ENCODE data around the gene ZSWIM4. TPM values are rescaled to one million over a fixed set of nuclear protein-coding genes. Genes with fewer than 3 reads are reported as not detected.

The ZSWIM4 gene
- total and polyA plus RNA-seq, 4 experiments from 2014 or later = 0.33 to 6.6 (median 4.0) TPM

DNA sequence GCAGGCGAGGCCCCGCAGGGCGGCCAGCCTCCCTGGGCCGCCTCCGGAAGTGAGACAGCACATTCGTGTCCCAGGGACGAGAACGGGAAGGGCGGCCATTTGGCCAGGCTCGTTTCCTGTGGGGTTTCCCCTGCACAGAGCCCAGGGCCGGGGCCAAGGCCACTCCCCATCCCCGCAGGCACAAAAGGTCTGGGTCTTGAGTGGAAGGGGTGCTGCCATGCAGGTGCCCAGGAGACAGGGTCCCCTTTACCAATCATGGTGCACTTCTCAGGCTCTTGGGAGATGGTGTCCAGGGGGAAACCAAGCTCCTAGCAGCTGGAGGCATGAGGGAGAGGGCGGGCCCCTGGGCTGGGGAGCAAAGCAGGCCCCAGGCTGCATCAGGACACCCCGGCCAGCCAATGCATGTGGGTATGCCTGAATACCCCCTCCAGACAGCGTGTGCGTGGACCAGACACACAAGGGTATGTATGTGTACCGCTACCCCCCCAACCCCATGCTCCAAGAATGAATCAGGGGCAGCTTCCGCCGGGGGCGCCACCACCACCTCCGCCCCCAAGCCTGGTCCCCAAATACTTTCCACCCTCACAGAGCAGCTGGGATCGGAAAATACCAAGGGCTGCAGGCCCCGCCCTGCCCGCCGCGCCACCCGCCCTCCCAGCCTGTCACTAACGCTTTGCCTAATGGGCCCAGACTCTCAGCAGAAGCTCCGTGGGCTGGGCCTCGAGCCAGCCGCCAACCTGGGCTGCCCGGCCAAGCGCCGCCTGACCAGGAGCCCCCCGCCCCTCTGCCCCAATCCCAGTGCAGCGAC, 44.1 kb downstream of the ZSWIM4 start:
- peak overlapping the region; percentile 99 to 100 (median 99) for H3K27ac Mint-ChIP-seq
- intact Hi-C loops (cut with micrococcal nuclease) = loop anchor here (1.0 to 2.0 kb wide), 3 partner anchors 8 to 45 kb away; partner anchors contain the start of gene ZSWIM4
- ChIA-PET CTCF (ENCODE audit: partially characterized antibody) (interaction anchor here (1.0 to 5.7 kb wide), 6 partner anchors 20 to 65 kb away, joined by 3 to 37 read pairs (median 4); partner anchors contain the start of genes C19orf53 and ZSWIM4), POLR2A (ENCODE audit: partially characterized antibody) (interaction anchor here (0.6 to 9.7 kb wide), 14 partner anchors 9 to 297 kb away, joined by 3 to 204 read pairs (median 5); partner anchors contain the start of genes ASF1B, C19orf53, IL27RA and MRI1)
- H3K4me3 Mint-ChIP-seq = peak overlapping the region; percentile 84 to 97 (median 95)
- H3K36me3 Mint-ChIP-seq = peaks cover 3 to 38% of the 10 kb centered on the region in 2 donors
- H3K4me1 Mint-ChIP-seq = peaks cover 25 to 87% (median 46%) of the 10 kb centered on the region in 4 donors
- DNase-seq = peak; percentile 75 to 96 (median 79)
- Histone ChIP-seq H3K36me3 (ENCODE audit: insufficient read depth, low read length) (peaks cover 4% of the 10 kb centered on the region), H3K27me3 (ENCODE audit: insufficient read depth, low read length) (no peaks in the 10 kb centered on the region), H3K4me1 (ENCODE audit: insufficient read depth, low read length) (peaks cover 78% of the 10 kb centered on the region), H3K4me3 (ENCODE audit: low read length in 2 of 2) (peak overlapping the region; percentile 63 to 86), H3K27ac (ENCODE audit: low read depth, low read length) (peak overlapping the region; percentile 98), H3K9me3 (ENCODE audit: control insufficient read depth in 1 of 2, low read length in 2 of 2) (no peaks in the 10 kb centered on the region)
- peaks cover 0 to 3% (median 0%) of the 10 kb centered on the region in 8 donors for H3K9me3 Mint-ChIP-seq
- no peaks in the 10 kb centered on the region for H3K27me3 Mint-ChIP-seq

DNA sequence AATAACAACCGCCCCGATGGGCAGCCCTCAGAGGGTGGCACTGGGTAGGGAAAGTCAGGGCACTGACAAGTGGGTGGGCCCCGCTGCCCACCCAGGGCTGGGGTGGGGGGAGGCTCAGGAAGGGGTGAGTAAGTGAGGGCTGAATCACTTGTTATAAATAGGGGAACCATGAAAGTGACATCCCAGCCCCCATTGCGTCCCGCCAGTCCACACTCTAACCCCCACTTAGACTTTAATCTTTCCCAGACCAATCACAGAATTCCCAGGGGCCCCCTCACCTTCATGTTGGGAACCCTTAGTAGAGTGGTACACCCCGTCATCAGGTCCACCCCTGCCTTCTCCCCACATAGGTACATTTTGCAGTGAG, 44.7 kb downstream of the ZSWIM4 start:
- Mint-ChIP-seq H3K27me3 (no peaks in the 10 kb centered on the region), H3K4me3 (peak overlapping the region; percentile 87 to 97 (median 96)), H3K36me3 (peaks cover 0 to 36% of the 10 kb centered on the region in 2 donors), H3K27ac (peak overlapping the region; percentile 99 to 100 (median 99)), H3K9me3 (peaks cover 0 to 3% (median 0%) of the 10 kb centered on the region in 8 donors), H3K4me1 (peaks cover 28 to 87% (median 48%) of the 10 kb centered on the region in 4 donors)
- H3K27me3 ChIP-seq (ENCODE audit: insufficient read depth, low read length) = no peaks in the 10 kb centered on the region
- no peaks in the 10 kb centered on the region for H3K9me3 ChIP-seq (ENCODE audit: control insufficient read depth in 1 of 2, low read length in 2 of 2)
- peaks cover 79% of the 10 kb centered on the region for H3K4me1 ChIP-seq (ENCODE audit: insufficient read depth, low read length)
- peak overlapping the region; percentile 98 for H3K27ac ChIP-seq (ENCODE audit: low read depth, low read length)
- CTCF ChIA-PET (ENCODE audit: partially characterized antibody) = interaction anchor here (1.0 to 4.7 kb wide), 6 partner anchors 13 to 66 kb away, joined by 3 to 37 read pairs (median 4); partner anchors contain the start of genes C19orf53 and ZSWIM4
- peaks cover 4% of the 10 kb centered on the region for H3K36me3 ChIP-seq (ENCODE audit: insufficient read depth, low read length)
- H3K4me3 ChIP-seq (ENCODE audit: low read length in 2 of 2) = peak overlapping the region; percentile 63 to 86
- intact Hi-C loops (cut with micrococcal nuclease) = loop anchor here (1.0 to 10.0 kb wide), 4 partner anchors 7 to 685 kb away; partner anchors contain the start of genes TECR and ZSWIM4
- POLR2A ChIA-PET (ENCODE audit: partially characterized antibody) = interaction anchor here (0.9 to 9.7 kb wide), 10 partner anchors 10 to 192 kb away, joined by 3 to 204 read pairs (median 6); partner anchors contain the start of genes C19orf53, IL27RA and ZSWIM4
- no peak for DNase-seq

DNA sequence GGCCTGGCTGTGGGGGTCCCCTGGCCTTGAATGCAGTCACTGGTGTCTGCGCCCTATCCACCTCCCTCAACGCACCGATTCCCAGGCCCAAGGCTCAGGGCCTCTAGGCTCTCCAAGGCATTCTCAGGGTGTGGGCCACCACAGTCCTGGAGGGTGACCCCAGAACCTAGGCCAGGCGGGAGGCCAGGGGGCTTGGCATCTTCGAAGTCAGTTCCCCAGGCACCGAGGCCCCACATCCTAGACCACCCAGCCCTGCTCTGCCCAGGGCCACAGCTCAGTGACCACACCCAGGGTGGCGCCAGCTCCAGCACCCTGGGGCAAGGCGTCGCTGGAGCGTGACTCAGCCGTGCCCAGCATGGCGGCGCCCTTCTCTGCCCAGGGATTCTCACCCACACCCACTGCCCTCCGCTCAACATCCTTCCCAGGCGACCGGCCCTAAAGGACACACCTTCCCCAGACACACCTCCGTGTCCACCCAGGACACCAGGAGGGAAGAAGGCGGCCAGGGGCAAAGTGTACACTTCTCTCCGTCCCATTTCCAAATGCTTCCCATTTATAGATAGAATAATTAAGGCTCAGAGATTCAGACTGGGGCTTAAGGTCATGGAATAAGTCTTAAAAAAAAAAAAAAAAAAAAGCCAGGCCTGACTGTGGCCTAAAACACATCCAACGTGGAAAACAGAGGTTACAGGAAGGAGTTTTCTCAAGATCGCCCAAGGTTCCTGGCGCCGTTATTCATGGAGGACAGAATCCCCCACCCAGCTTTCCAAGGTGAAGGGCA, 45.3 kb downstream of the ZSWIM4 start:
- Histone ChIP-seq H3K9me3 (ENCODE audit: control insufficient read depth in 1 of 2, low read length in 2 of 2) (no peaks in the 10 kb centered on the region), H3K4me3 (ENCODE audit: low read length in 2 of 2) (peak overlapping the region; percentile 63 to 86), H3K27me3 (ENCODE audit: insufficient read depth, low read length) (no peaks in the 10 kb centered on the region), H3K36me3 (ENCODE audit: insufficient read depth, low read length) (peaks cover 4% of the 10 kb centered on the region), H3K4me1 (ENCODE audit: insufficient read depth, low read length) (peaks cover 83% of the 10 kb centered on the region), H3K27ac (ENCODE audit: low read depth, low read length) (peak overlapping the region; percentile 98)
- Mint-ChIP-seq H3K36me3 (peaks cover 0 to 36% of the 10 kb centered on the region in 2 donors), H3K27ac (peak overlapping the region; percentile 99 to 100 (median 99)), H3K4me1 (peaks cover 30 to 90% (median 52%) of the 10 kb centered on the region in 4 donors), H3K27me3 (no peaks in the 10 kb centered on the region), H3K9me3 (peaks cover 0 to 3% (median 0%) of the 10 kb centered on the region in 8 donors), H3K4me3 (peak overlapping the region; percentile 87 to 97 (median 96))
- CTCF ChIA-PET (ENCODE audit: partially characterized antibody) = interaction anchor here (1.0 to 4.7 kb wide), 6 partner anchors 12 to 66 kb away, joined by 3 to 37 read pairs (median 4); partner anchors contain the start of genes C19orf53 and ZSWIM4
- POLR2A ChIA-PET (ENCODE audit: partially characterized antibody) = interaction anchor here (0.7 to 9.7 kb wide), 12 partner anchors 8 to 593 kb away, joined by 3 to 204 read pairs (median 6); partner anchors contain the start of genes C19orf53 and ZSWIM4
- intact Hi-C loops (cut with micrococcal nuclease) = loop anchor here (10.0 kb wide), 1 partner anchor 684 kb away; the partner anchor contains the start of gene TECR
- peak; percentile 51 to 73 (median 54) for DNase-seq

DNA sequence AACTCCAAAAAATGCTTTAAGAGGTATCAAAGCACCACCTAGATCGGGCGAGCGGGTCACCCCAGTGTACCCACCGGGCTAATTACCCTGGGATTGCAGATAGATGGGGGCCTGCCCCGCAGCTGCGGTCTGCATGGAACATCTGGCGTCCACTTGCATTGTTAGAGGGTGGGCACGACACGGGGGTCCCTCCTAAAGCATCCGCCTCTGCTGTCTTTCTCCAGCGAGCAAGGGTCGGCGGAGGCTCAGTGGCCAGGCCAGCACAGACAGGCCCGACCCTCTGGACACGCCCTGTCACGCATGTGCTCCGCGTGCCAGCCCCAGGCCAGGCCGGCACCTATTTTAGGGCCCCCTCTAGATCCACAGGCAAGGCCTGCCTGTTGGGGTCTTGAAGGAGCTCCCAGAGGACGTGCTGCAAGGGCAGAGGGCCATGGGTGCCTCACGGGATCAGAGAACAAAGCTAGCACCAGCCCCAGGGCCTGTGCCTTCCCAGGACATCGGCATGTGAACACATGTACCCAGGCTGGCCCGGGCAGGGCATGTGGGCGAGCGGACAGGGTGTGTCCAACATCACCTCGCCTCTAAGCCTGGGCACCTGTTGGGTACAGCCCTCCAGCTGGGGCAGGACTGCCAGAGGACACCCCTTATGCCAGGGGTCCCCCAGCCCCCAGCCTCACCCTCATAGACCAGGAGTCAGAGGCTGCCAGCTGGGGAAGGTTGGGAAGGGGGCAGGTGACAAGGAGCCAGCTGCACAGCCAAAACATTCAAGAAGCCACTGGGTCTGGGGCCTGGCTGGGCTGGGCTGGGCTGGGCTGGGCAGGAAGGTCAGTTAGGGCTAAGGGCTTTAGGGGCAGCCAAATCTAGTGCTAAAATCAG, 46.1 kb downstream of the ZSWIM4 start:
- H3K27me3 ChIP-seq (ENCODE audit: insufficient read depth, low read length) = no peaks in the 10 kb centered on the region
- peaks cover 35 to 90% (median 55%) of the 10 kb centered on the region in 4 donors for H3K4me1 Mint-ChIP-seq
- ChIA-PET POLR2A (ENCODE audit: partially characterized antibody) (interaction anchor here (0.7 to 9.7 kb wide), 12 partner anchors 8 to 592 kb away, joined by 3 to 119 read pairs (median 4); partner anchors contain the start of genes C19orf53 and ZSWIM4), CTCF (ENCODE audit: partially characterized antibody) (interaction anchor here (0.7 to 4.7 kb wide), 6 partner anchors 8 to 57 kb away, joined by 3 to 37 read pairs (median 4); no protein-coding TSS in a partner anchor)
- H3K27me3 Mint-ChIP-seq = no peaks in the 10 kb centered on the region
- H3K9me3 ChIP-seq (ENCODE audit: control insufficient read depth in 1 of 2, low read length in 2 of 2) = no peaks in the 10 kb centered on the region
- DNase-seq = peak; percentile 50 to 62 (median 56)
- H3K4me3 ChIP-seq (ENCODE audit: low read length in 2 of 2) = peak overlapping the region; percentile 63 to 86
- peaks cover 0 to 3% (median 0%) of the 10 kb centered on the region in 8 donors for H3K9me3 Mint-ChIP-seq
- H3K4me1 ChIP-seq (ENCODE audit: insufficient read depth, low read length) = peaks cover 83% of the 10 kb centered on the region
- H3K36me3 ChIP-seq (ENCODE audit: insufficient read depth, low read length) = no peaks in the 10 kb centered on the region
- intact Hi-C loops (cut with micrococcal nuclease) = loop anchor here (10.0 kb wide), 1 partner anchor 683 kb away; the partner anchor contains the start of gene TECR
- peak overlapping the region; percentile 87 to 97 (median 96) for H3K4me3 Mint-ChIP-seq
- peak overlapping the region; percentile 98 for H3K27ac ChIP-seq (ENCODE audit: low read depth, low read length)
- H3K36me3 Mint-ChIP-seq = peaks cover 0 to 37% of the 10 kb centered on the region in 2 donors
- H3K27ac Mint-ChIP-seq = peak overlapping the region; percentile 99 to 100 (median 99)

DNA sequence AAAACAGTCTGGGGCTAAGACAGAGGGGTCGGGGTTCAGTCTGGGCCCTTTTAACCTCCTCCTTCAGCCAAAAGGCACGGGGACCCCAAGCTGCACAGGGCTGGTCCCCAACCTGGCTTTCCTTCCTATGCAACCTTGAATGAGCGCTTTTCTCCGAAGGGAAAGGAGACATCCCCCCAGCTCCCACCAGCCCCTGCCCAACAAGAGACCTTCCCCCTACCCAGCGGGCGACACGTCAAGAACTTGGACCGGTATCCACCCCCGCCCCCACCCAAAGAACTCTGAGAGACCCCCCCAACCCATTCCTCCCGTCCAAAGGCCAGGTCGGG, 46.7 kb downstream of the ZSWIM4 start:
- CTCF ChIA-PET (ENCODE audit: partially characterized antibody) = interaction anchor here (0.7 to 4.7 kb wide), 5 partner anchors 9 to 57 kb away, joined by 3 to 37 read pairs (median 3); no protein-coding TSS in a partner anchor
- Mint-ChIP-seq H3K27ac (peak overlapping the region; percentile 99 to 100 (median 99)), H3K36me3 (peaks cover 0 to 39% of the 10 kb centered on the region in 2 donors), H3K4me1 (peaks cover 37 to 90% (median 58%) of the 10 kb centered on the region in 4 donors), H3K27me3 (peaks cover 0 to 4% of the 10 kb centered on the region in 2 donors), H3K9me3 (peaks cover 0 to 5% (median 0%) of the 10 kb centered on the region in 8 donors), H3K4me3 (peak overlapping the region; percentile 87 to 97 (median 96))
- Histone ChIP-seq H3K4me3 (ENCODE audit: low read length in 2 of 2) (peak overlapping the region; percentile 42 to 63), H3K27me3 (ENCODE audit: insufficient read depth, low read length) (no peaks in the 10 kb centered on the region), H3K27ac (ENCODE audit: low read depth, low read length) (peak overlapping the region; percentile 98), H3K36me3 (ENCODE audit: insufficient read depth, low read length) (no peaks in the 10 kb centered on the region), H3K9me3 (ENCODE audit: control insufficient read depth in 1 of 2, low read length in 2 of 2) (no peaks in the 10 kb centered on the region), H3K4me1 (ENCODE audit: insufficient read depth, low read length) (peaks cover 83% of the 10 kb centered on the region)
- DNase-seq = peak in 4 of 5 donors; percentile 46 to 55 (median 51)
- POLR2A ChIA-PET (ENCODE audit: partially characterized antibody) = interaction anchor here (0.8 to 9.7 kb wide), 10 partner anchors 8 to 67 kb away, joined by 3 to 119 read pairs (median 6); partner anchors contain the start of genes C19orf53 and ZSWIM4
- intact Hi-C loops (cut with micrococcal nuclease) = loop anchor here (10.0 kb wide), 1 partner anchor 683 kb away; the partner anchor contains the start of gene TECR

Measured in CD4-positive, alpha-beta memory T cell (primary cell).